Stimulated activated CD4-positive, alpha-beta T cell treated with anti-CD3 and anti-CD28 coated beads, Interleukin-4, amount 100 ng/mL, for 4 hours (primary cell): ENCODE measurements around the gene HLCS.
"Not testable (repeated sequence)": the region's sequence is repeated elsewhere in the genome, so short reads cannot be mapped to it uniquely, and the experiment has no call there.

Experiments
- DNase-seq, 2 experiments: peaks; one replicate each; pipeline ENCODE4 v3.0.0-alpha.2; 2020

The HLCS gene

GRCh38 chr21:36845790-36846189 is 120.7 kb downstream of the HLCS start:
- DNase-seq = no peak

GRCh38 chr21:36845070-36845469 is 121.4 kb downstream of the HLCS start:
- DNase-seq = no peak

GRCh38 chr21:36841866-36842265 is 124.6 kb downstream of the HLCS start:
- DNase-seq = no peak

GRCh38 chr21:36839735-36840134 is 126.7 kb downstream of the HLCS start:
- no peak for DNase-seq

GRCh38 chr21:36839123-36839522 is 127.3 kb downstream of the HLCS start:
- DNase-seq = no peak

GRCh38 chr21:36835383-36835795 is 131.1 kb downstream of the HLCS start:
- no peak for DNase-seq

GRCh38 chr21:36834192-36834591 is 132.3 kb downstream of the HLCS start:
- no peak for DNase-seq

GRCh38 chr21:36830100-36830499 is 136.4 kb downstream of the HLCS start:
- DNase-seq = no peak

- DNase-seq = no peak
Measured at GRCh38 chr21:36828891-36829515, 137.5 kb downstream of the HLCS start.

- no peak for DNase-seq
Measured at GRCh38 chr21:36828208-36828607, 138.3 kb downstream of the HLCS start.

GRCh38 chr21:36825658-36826057 is 140.8 kb downstream of the HLCS start:
- no peak for DNase-seq

- DNase-seq = no peak
Measured at GRCh38 chr21:36821032-36821299, 145.5 kb downstream of the HLCS start.

- no peak for DNase-seq
Measured at GRCh38 chr21:36820176-36821031, 146.1 kb downstream of the HLCS start.

- no peak for DNase-seq
Measured at GRCh38 chr21:36817732-36818450, 148.6 kb downstream of the HLCS start.

GRCh38 chr21:36816561-36817130 is 149.8 kb downstream of the HLCS start:
- no peak for DNase-seq

GRCh38 chr21:36816026-36816425 is 150.4 kb downstream of the HLCS start:
- not testable (repeated sequence) for DNase-seq

- no peak for DNase-seq
Measured at GRCh38 chr21:36815284-36815683, 151.2 kb downstream of the HLCS start.

- DNase-seq = no peak
Measured at GRCh38 chr21:36813052-36813451, 153.4 kb downstream of the HLCS start.

GRCh38 chr21:36811762-36812161 is 154.7 kb downstream of the HLCS start:
- no peak for DNase-seq

GRCh38 chr21:36810443-36810842 is 156.0 kb downstream of the HLCS start:
- no peak for DNase-seq

- no peak for DNase-seq
Measured at GRCh38 chr21:36807422-36807928, 159.0 kb downstream of the HLCS start.

- DNase-seq = no peak
Measured at GRCh38 chr21:36806103-36806502, 160.4 kb downstream of the HLCS start.

- DNase-seq = no peak
Measured at GRCh38 chr21:36804874-36805611, 161.4 kb downstream of the HLCS start.
